HG02885 (cell line): ENCODE data around the gene CES5A.
"Not testable (repeated sequence)": the region's sequence is repeated elsewhere in the genome, so short reads cannot be mapped to it uniquely, and the experiment has no call there.

Experiments
- ATAC-seq: cut with Tn5 transposase; IDR thresholded peaks from one replicate; pipeline ENCODE4 v1.9.1; 2021; ENCODE audit warnings: mild to moderate bottlenecking; ENCODE audit not compliant: unreplicated experiment, poor library complexity

The CES5A gene

GRCh38 chr16:55875273-55875672 lies at the start of gene CES5A:
Gene CES5A (minus strand): TSS chr16:55875373. CDS start chr16:55875221, 152 bp downstream.
- ATAC-seq: no peak

- ATAC-seq: no peak
These were observed 47.5 kb upstream of the CES5A start for GRCh38 chr16:55922662-55923061.

- no peak for ATAC-seq
These were observed 42.4 kb upstream of the CES5A start for GRCh38 chr16:55917373-55918160.

GRCh38 chr16:55915096-55915827 lies 40.1 kb upstream of the CES5A start:
- no peak for ATAC-seq

GRCh38 chr16:55914383-55914782 lies 39.2 kb upstream of the CES5A start:
- no peak for ATAC-seq

GRCh38 chr16:55913716-55914115 lies 38.5 kb upstream of the CES5A start:
- no peak for ATAC-seq

GRCh38 chr16:55913121-55913520 lies 37.9 kb upstream of the CES5A start:
- ATAC-seq: not testable (repeated sequence)

- ATAC-seq: no peak
These were observed 36.8 kb upstream of the CES5A start for GRCh38 chr16:55912022-55912421.

- no peak for ATAC-seq
These were observed 36.4 kb upstream of the CES5A start for GRCh38 chr16:55911616-55912015.

GRCh38 chr16:55909876-55910275 lies 34.7 kb upstream of the CES5A start:
- ATAC-seq: no peak

GRCh38 chr16:55908641-55909040 lies 33.5 kb upstream of the CES5A start:
- no peak for ATAC-seq

GRCh38 chr16:55907661-55908060 lies 32.5 kb upstream of the CES5A start:
- no peak for ATAC-seq

- ATAC-seq: no peak
These were observed 30.9 kb upstream of the CES5A start for GRCh38 chr16:55906123-55906522.

- no peak for ATAC-seq
These were observed 30.5 kb upstream of the CES5A start for GRCh38 chr16:55905651-55906050.

- ATAC-seq: no peak
These were observed 26.5 kb upstream of the CES5A start for GRCh38 chr16:55901566-55902217.

GRCh38 chr16:55900616-55901393 lies 25.6 kb upstream of the CES5A start:
- ATAC-seq: no peak

- no peak for ATAC-seq
These were observed 24.7 kb upstream of the CES5A start for GRCh38 chr16:55899857-55900256.

GRCh38 chr16:55898592-55898991 lies 23.4 kb upstream of the CES5A start:
- no peak for ATAC-seq

GRCh38 chr16:55892821-55893220 lies 17.6 kb upstream of the CES5A start:
- no peak for ATAC-seq

- ATAC-seq: no peak
These were observed 14.3 kb upstream of the CES5A start for GRCh38 chr16:55889518-55889917.
